Rectal smooth muscle tissue (tissue), 1 donor: ENCODE data around the gene SOX5.
"Not testable (repeated sequence)": the region's sequence is repeated elsewhere in the genome, so short reads cannot be mapped to it uniquely, and the experiment has no call there.

Experiments
- H3K27ac ChIP-seq: one replicate; pipeline ENCODE4 v1.7.0; 2013; ENCODE audit warnings: low read depth, low read length, inconsistent platforms
- H3K27me3 ChIP-seq: one replicate; pipeline ENCODE4 v1.7.0; 2013; ENCODE audit warnings: low read length; ENCODE audit not compliant: control insufficient read depth, insufficient read depth
- H3K36me3 ChIP-seq: one replicate; pipeline ENCODE4 v1.7.0; 2013; ENCODE audit warnings: low read length; ENCODE audit not compliant: control insufficient read depth, insufficient read depth
- H3K4me1 ChIP-seq: one replicate; pipeline ENCODE4 v1.7.0; 2013; ENCODE audit warnings: low read length; ENCODE audit not compliant: control insufficient read depth, insufficient read depth
- H3K4me3 ChIP-seq: one replicate; pipeline ENCODE4 v1.7.0; 2013; ENCODE audit warnings: low read length
- H3K9ac ChIP-seq: one replicate; pipeline ENCODE4 v1.7.0; 2013; ENCODE audit warnings: low read length

Gene SOX5

GRCh38 chr12:23731493-23731892 lies 218.0 kb downstream of the SOX5 start:
- Histone ChIP-seq H3K4me3 (no peak overlapping the region), H3K36me3 (no peaks in the 10 kb centered on the region), H3K27ac (no peak overlapping the region), H3K27me3 (no peaks in the 10 kb centered on the region), H3K4me1 (no peaks in the 10 kb centered on the region), H3K9ac (no peak overlapping the region)

GRCh38 chr12:23731035-23731434 lies 218.4 kb downstream of the SOX5 start:
- no peaks in the 10 kb centered on the region for H3K4me1 ChIP-seq
- no peak overlapping the region for H3K4me3 ChIP-seq
- no peaks in the 10 kb centered on the region for H3K36me3 ChIP-seq
- no peak overlapping the region for H3K9ac ChIP-seq
- no peaks in the 10 kb centered on the region for H3K27me3 ChIP-seq
- H3K27ac ChIP-seq, result no peak overlapping the region

GRCh38 chr12:23729359-23729758 lies 220.1 kb downstream of the SOX5 start:
- no peak overlapping the region for H3K9ac ChIP-seq
- H3K4me1 ChIP-seq, result no peaks in the 10 kb centered on the region
- H3K27me3 ChIP-seq, result no peaks in the 10 kb centered on the region
- no peaks in the 10 kb centered on the region for H3K36me3 ChIP-seq
- no peak overlapping the region for H3K27ac ChIP-seq
- no peak overlapping the region for H3K4me3 ChIP-seq

- Histone ChIP-seq H3K36me3 (no peaks in the 10 kb centered on the region), H3K27me3 (no peaks in the 10 kb centered on the region), H3K27ac (no peak overlapping the region), H3K4me3 (no peak overlapping the region), H3K4me1 (no peaks in the 10 kb centered on the region), H3K9ac (no peak overlapping the region)
Observed at GRCh38 chr12:23726646-23727045, 222.8 kb downstream of the SOX5 start.

GRCh38 chr12:23722655-23723054 lies 226.8 kb downstream of the SOX5 start:
- no peak overlapping the region for H3K4me3 ChIP-seq
- no peak overlapping the region for H3K9ac ChIP-seq
- H3K27me3 ChIP-seq, result no peaks in the 10 kb centered on the region
- H3K4me1 ChIP-seq, result no peaks in the 10 kb centered on the region
- H3K36me3 ChIP-seq, result no peaks in the 10 kb centered on the region
- no peak overlapping the region for H3K27ac ChIP-seq

- Histone ChIP-seq H3K4me3 (no peak overlapping the region), H3K9ac (no peak overlapping the region), H3K36me3 (no peaks in the 10 kb centered on the region), H3K27me3 (no peaks in the 10 kb centered on the region), H3K4me1 (no peaks in the 10 kb centered on the region), H3K27ac (no peak overlapping the region)
Observed at GRCh38 chr12:23721268-23721667, 228.2 kb downstream of the SOX5 start.

- Histone ChIP-seq H3K36me3 (no peaks in the 10 kb centered on the region), H3K4me3 (no peak overlapping the region), H3K27me3 (no peaks in the 10 kb centered on the region), H3K27ac (no peak overlapping the region), H3K4me1 (no peaks in the 10 kb centered on the region), H3K9ac (no peak overlapping the region)
Observed at GRCh38 chr12:23719493-23719892, 230.0 kb downstream of the SOX5 start.

- H3K9ac ChIP-seq, result not testable (repeated sequence)
Observed at GRCh38 chr12:23710361-23710760, 239.1 kb downstream of the SOX5 start.

GRCh38 chr12:23708185-23708837 lies 241.2 kb downstream of the SOX5 start:
- Histone ChIP-seq H3K27ac (no peak overlapping the region), H3K4me3 (no peak overlapping the region), H3K9ac (no peak overlapping the region), H3K36me3 (no peaks in the 10 kb centered on the region), H3K4me1 (no peaks in the 10 kb centered on the region), H3K27me3 (no peaks in the 10 kb centered on the region)

More at GRCh38 chr12:23710361-23710760, 239.1 kb downstream of the SOX5 start:
- H3K36me3 ChIP-seq, H3K4me3 ChIP-seq, H3K4me1 ChIP-seq, H3K27ac ChIP-seq, H3K27me3 ChIP-seq: not testable (repeated sequence)

- Histone ChIP-seq H3K27me3 (no peaks in the 10 kb centered on the region), H3K9ac (no peak overlapping the region), H3K27ac (no peak overlapping the region), H3K4me3 (no peak overlapping the region), H3K36me3 (no peaks in the 10 kb centered on the region), H3K4me1 (no peaks in the 10 kb centered on the region)
Observed at GRCh38 chr12:23707270-23707669, 242.2 kb downstream of the SOX5 start.

- Histone ChIP-seq H3K27me3 (no peaks in the 10 kb centered on the region), H3K9ac (no peak overlapping the region), H3K36me3 (no peaks in the 10 kb centered on the region), H3K27ac (no peak overlapping the region), H3K4me3 (no peak overlapping the region), H3K4me1 (no peaks in the 10 kb centered on the region)
Observed at GRCh38 chr12:23704992-23705943, 244.2 kb downstream of the SOX5 start.

GRCh38 chr12:23703051-23703450 lies 246.4 kb downstream of the SOX5 start:
- Histone ChIP-seq H3K36me3 (no peaks in the 10 kb centered on the region), H3K27ac (no peak overlapping the region), H3K9ac (no peak overlapping the region), H3K27me3 (no peaks in the 10 kb centered on the region), H3K4me1 (no peaks in the 10 kb centered on the region), H3K4me3 (no peak overlapping the region)
